SK-N-SH (cell line): ENCODE results near the gene SLC35G6.

Source experiments
- CHD2 ChIP-seq: fragments of 150-350 bp; IDR thresholded peaks from 2 replicates; pipeline ENCODE4 v1.6.1; 2018; ENCODE audit warnings: low read length; ENCODE audit not compliant: partially characterized antibody
- CTCF ChIP-seq: fragments of 200-600 bp; sonication (generic); IDR thresholded peaks from 2 replicates; pipeline ENCODE4 v1.6.1; 2017; ENCODE audit warnings: antibody characterized with exemption, mild to moderate bottlenecking, moderate library complexity
- EP300 ChIP-seq, 2 experiments: IDR thresholded peaks; 2 replicates each; pipeline versions ENCODE4 v1.4.0 to v1.6.1; 2012; ENCODE audit warnings: borderline replicate concordance in 1 of 2, low read depth in 1 of 2, low read length in 1 of 2
- EZH2phosphoT487 ChIP-seq: fragments of 200-600 bp; sonication (generic); IDR thresholded peaks from 2 replicates; pipeline ENCODE4 v1.6.1; 2017; ENCODE audit warnings: low read depth, mixed run types, mild to moderate bottlenecking, antibody characterized with exemption, moderate library complexity, borderline replicate concordance
- IRF3 ChIP-seq: fragments of 150-350 bp; IDR thresholded peaks from 2 replicates; pipeline ENCODE4 v1.6.1; 2016; ENCODE audit warnings: mild to moderate bottlenecking, low read depth, low read length
- JUND ChIP-seq: IDR thresholded peaks from 2 replicates; pipeline ENCODE4 v1.4.0; 2012
- MAX ChIP-seq: IDR thresholded peaks from 2 replicates; pipeline ENCODE4 v1.4.0; 2012; ENCODE audit warnings: low read depth
- POLR2AphosphoS5 ChIP-seq: IDR thresholded peaks from 2 replicates; pipeline ENCODE4 v1.6.1; 2012; ENCODE audit warnings: low read depth, low read length
- RCOR1 ChIP-seq: fragments of 150-350 bp; IDR thresholded peaks from 2 replicates; pipeline ENCODE4 v1.6.1; 2017; ENCODE audit warnings: antibody characterized with exemption, low read length
- RXRA ChIP-seq: IDR thresholded peaks from 2 replicates; pipeline ENCODE4 v1.4.0; 2012; ENCODE audit warnings: low read depth, mild to moderate bottlenecking, borderline replicate concordance
- TAF1 ChIP-seq: IDR thresholded peaks from 2 replicates; pipeline ENCODE4 v1.6.1; 2012; ENCODE audit warnings: low read depth, mild to moderate bottlenecking, low read length, moderate library complexity, borderline replicate concordance
- USF2 ChIP-seq: fragments of 150-350 bp; IDR thresholded peaks from 2 replicates; pipeline ENCODE4 v1.6.1; 2017; ENCODE audit warnings: antibody characterized with exemption, low read length, low read depth, borderline replicate concordance
- ZBTB33 ChIP-seq: IDR thresholded peaks from 2 replicates; pipeline ENCODE4 v1.4.0; 2012; ENCODE audit warnings: low read depth, borderline replicate concordance

GRCh38 chr17:7509937-7510336 lies 28.7 kb downstream of the SLC35G6 start:
- TF ChIP-seq CTCF (no peak), RCOR1 (no peak), POLR2AphosphoS5 (no peak), JUND (no peak), RXRA (no peak), MAX (no peak), EZH2phosphoT487 (no peak), USF2 (no peak), ZBTB33 (no peak), EP300 (IDR thresholded peaks at IDR 0.05; ENCODE audit: borderline replicate concordance in 1 of 2, low read depth in 1 of 2, low read length in 1 of 2) (no peak), TAF1 (no peak), CHD2 (no peak), IRF3 (no peak)
